Measurements from ENCODE around the gene TRIO.

The TRIO gene

DNA sequence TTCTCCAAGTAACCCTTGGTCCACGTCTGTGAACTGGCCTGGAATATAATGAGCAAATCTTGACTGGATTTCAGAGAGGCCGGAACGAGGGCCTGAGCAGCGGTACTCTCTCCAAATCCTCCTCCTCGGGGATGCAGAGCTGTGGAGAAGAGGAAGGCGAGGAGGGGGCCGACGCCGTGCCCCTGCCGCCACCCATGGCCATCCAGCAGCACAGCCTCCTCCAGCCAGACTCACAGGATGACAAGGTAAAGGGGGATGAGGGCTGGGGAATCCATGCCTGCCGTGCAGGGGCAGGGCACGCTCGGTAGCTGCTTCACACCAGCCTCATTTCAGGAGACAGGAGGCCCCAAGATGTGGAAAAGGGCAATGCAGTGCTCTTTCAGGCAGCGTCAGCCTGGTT lies 319.5 kb downstream of the TRIO start:
- no peaks in the 10 kb centered on the region for H3K4me1 ChIP-seq (ENCODE audit: insufficient read depth, insufficient read length)
- peaks cover 77% of the 10 kb centered on the region for H3K36me3 ChIP-seq (ENCODE audit: insufficient read depth, insufficient read length, low read length)

DNA sequence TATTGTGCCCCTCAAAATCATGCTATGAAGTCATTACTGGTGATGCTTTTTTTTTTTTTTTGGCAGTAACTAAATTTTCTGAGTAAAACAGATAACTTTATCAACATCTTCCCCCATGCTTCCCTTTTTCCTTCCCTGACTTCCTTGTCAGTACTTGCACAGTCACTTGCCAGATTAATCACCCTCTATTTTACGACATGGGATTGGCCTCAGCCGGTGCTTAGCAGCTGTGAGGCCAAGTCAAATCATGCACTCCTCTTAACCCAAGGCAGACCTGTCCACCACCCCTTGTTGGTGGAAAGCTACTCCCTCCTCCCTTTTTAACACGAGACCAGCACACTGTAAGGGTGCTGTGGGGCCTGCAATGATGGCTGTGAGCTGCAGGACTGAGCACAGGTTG lies 320.5 kb downstream of the TRIO start:
- Histone ChIP-seq H3K9ac (ENCODE audit: insufficient read length, low read depth) (no peak overlapping the region), H3K36me3 (ENCODE audit: insufficient read depth, insufficient read length, low read length) (peaks cover 79% of the 10 kb centered on the region), H3K9me3 (ENCODE audit: insufficient read depth, low read length) (no peaks in the 10 kb centered on the region), H3K4me3 (ENCODE audit: insufficient read length, low read depth) (no peak overlapping the region), H3K27me3 (ENCODE audit: insufficient read depth, insufficient read length) (no peaks in the 10 kb centered on the region), H3K4me1 (ENCODE audit: insufficient read depth, insufficient read length) (no peaks in the 10 kb centered on the region)
- TF ChIP-seq ZNF274 (IDR thresholded peaks at IDR 0.05; ENCODE audit: low read depth, low read length) (no peak), YY1 (IDR thresholded peaks at IDR 0.05; ENCODE audit: insufficient read depth, insufficient read length) (no peak), SUZ12 (IDR thresholded peaks at IDR 0.05; ENCODE audit: extremely low read depth, insufficient read depth, insufficient read length) (no peak)
- DNase-seq (ENCODE audit: low read depth, low spot score), result no peak

More for the DNA sequence above, 319.5 kb downstream of the TRIO start:
- Histone ChIP-seq H3K9ac (ENCODE audit: insufficient read length, low read depth) (no peak overlapping the region), H3K9me3 (ENCODE audit: insufficient read depth, low read length) (no peaks in the 10 kb centered on the region), H3K4me3 (ENCODE audit: insufficient read length, low read depth) (no peak overlapping the region), H3K27me3 (ENCODE audit: insufficient read depth, insufficient read length) (no peaks in the 10 kb centered on the region)
- DNase-seq (ENCODE audit: low read depth, low spot score), result no peak
- no peak for TF ChIP-seq SUZ12 (IDR thresholded peaks at IDR 0.05; ENCODE audit: extremely low read depth, insufficient read depth, insufficient read length)
- no peak for TF ChIP-seq YY1 (IDR thresholded peaks at IDR 0.05; ENCODE audit: insufficient read depth, insufficient read length)
- TF ChIP-seq ZNF274 (IDR thresholded peaks at IDR 0.05; ENCODE audit: low read depth, low read length), result no peak

DNA sequence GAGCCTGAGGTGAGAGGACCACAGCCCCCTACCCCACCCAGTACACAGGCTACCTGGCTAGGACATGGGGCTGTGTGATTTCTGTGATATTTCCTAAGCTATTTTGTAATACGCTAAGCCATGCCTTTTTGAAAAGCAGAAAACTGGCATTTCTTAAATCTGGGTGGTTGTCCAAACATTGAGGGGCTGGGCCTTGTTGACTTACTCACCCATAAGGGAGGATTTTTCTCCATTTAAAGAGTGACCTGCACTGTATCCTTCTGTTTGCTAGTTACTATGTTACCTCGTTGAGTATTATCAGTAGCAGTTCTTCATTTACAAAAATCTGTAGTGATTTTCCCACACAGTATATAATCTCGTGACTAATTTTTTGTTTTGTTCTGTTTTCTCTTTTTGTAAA lies 321.0 kb downstream of the TRIO start:
- H3K27me3 ChIP-seq (ENCODE audit: insufficient read depth, insufficient read length), result no peaks in the 10 kb centered on the region
- no peaks in the 10 kb centered on the region for H3K9me3 ChIP-seq (ENCODE audit: insufficient read depth, low read length)
- H3K4me1 ChIP-seq (ENCODE audit: insufficient read depth, insufficient read length), result no peaks in the 10 kb centered on the region
- no peak for TF ChIP-seq ZNF274 (IDR thresholded peaks at IDR 0.05; ENCODE audit: low read depth, low read length)
- no peak for TF ChIP-seq SUZ12 (IDR thresholded peaks at IDR 0.05; ENCODE audit: extremely low read depth, insufficient read depth, insufficient read length)
- no peak for TF ChIP-seq YY1 (IDR thresholded peaks at IDR 0.05; ENCODE audit: insufficient read depth, insufficient read length)
- no peak for DNase-seq (ENCODE audit: low read depth, low spot score)
- H3K36me3 ChIP-seq (ENCODE audit: insufficient read depth, insufficient read length, low read length), result peaks cover 78% of the 10 kb centered on the region
- H3K4me3 ChIP-seq (ENCODE audit: insufficient read length, low read depth), result no peak overlapping the region
- H3K9ac ChIP-seq (ENCODE audit: insufficient read length, low read depth), result no peak overlapping the region

DNA sequence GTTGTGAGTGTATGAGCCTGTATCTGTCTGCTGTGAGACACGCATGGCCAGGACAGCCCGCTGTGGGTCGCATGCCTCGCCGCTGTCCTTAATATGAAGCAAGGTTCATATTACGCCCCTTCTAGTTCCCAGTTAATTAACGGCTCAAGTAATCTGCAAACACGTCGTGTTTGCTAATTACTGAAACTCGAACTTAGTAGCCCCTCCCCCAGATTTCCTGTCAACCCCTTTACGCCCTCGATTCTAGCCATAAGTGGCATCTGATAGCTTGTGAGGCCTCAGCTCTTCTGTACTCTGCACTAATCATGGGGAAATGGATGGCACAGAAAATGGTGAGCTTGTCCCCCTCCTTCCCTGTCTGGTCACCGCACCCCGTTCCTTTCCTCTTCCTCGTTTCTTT lies 321.5 kb downstream of the TRIO start:
- Histone ChIP-seq H3K9ac (ENCODE audit: insufficient read length, low read depth) (no peak overlapping the region), H3K36me3 (ENCODE audit: insufficient read depth, insufficient read length, low read length) (peaks cover 79% of the 10 kb centered on the region), H3K4me3 (ENCODE audit: insufficient read length, low read depth) (no peak overlapping the region), H3K9me3 (ENCODE audit: insufficient read depth, low read length) (no peaks in the 10 kb centered on the region), H3K4me1 (ENCODE audit: insufficient read depth, insufficient read length) (no peaks in the 10 kb centered on the region), H3K27me3 (ENCODE audit: insufficient read depth, insufficient read length) (no peaks in the 10 kb centered on the region)
- TF ChIP-seq YY1 (IDR thresholded peaks at IDR 0.05; ENCODE audit: insufficient read depth, insufficient read length) (no peak), ZNF274 (IDR thresholded peaks at IDR 0.05; ENCODE audit: low read depth, low read length) (no peak), SUZ12 (IDR thresholded peaks at IDR 0.05; ENCODE audit: extremely low read depth, insufficient read depth, insufficient read length) (no peak)
- no peak for DNase-seq (ENCODE audit: low read depth, low spot score)

DNA sequence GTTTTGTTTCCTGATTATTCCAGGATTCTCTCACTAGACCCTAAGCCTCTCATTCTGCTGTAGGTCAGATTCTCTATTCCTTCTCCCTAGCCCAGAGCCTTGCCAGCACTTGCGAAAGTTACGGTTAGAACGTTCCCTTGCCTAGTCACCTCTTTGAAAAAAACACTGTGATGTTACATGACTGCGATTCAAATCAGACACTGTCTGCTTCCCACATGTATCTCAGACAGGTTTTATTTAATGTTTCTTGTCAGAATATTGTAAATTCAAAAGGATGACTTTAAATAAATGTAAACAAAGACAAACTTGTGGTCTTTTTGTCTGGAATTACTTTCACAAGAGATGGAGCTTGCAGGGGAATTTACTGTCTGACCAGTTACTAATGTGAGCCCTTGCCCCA lies 322.0 kb downstream of the TRIO start:
- DNase-seq (ENCODE audit: low read depth, low spot score), result no peak
- Histone ChIP-seq H3K9ac (ENCODE audit: insufficient read length, low read depth) (no peak overlapping the region), H3K4me1 (ENCODE audit: insufficient read depth, insufficient read length) (no peaks in the 10 kb centered on the region), H3K9me3 (ENCODE audit: insufficient read depth, low read length) (no peaks in the 10 kb centered on the region), H3K27me3 (ENCODE audit: insufficient read depth, insufficient read length) (no peaks in the 10 kb centered on the region), H3K4me3 (ENCODE audit: insufficient read length, low read depth) (no peak overlapping the region), H3K36me3 (ENCODE audit: insufficient read depth, insufficient read length, low read length) (peaks cover 79% of the 10 kb centered on the region)
- TF ChIP-seq ZNF274 (IDR thresholded peaks at IDR 0.05; ENCODE audit: low read depth, low read length), result no peak
- TF ChIP-seq YY1 (IDR thresholded peaks at IDR 0.05; ENCODE audit: insufficient read depth, insufficient read length), result no peak
- no peak for TF ChIP-seq SUZ12 (IDR thresholded peaks at IDR 0.05; ENCODE audit: extremely low read depth, insufficient read depth, insufficient read length)

DNA sequence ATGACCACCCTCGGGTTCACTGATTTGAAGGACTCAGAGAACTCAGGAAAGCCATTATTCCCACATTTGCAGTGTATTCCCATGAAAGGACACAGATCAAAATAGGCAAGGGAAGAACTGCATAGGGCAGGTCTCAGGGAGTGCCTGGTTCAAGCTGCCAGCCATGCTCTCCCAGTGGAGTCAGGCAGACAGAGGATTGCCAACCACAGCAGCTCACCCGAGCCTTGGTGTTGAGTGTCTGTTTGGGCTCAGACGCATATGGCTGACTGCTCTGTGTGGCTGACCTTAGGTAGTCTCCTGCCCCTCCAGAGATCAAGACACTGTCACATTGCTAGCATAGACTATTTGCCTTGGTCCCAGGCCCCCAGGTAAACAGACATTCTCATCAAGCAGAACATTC lies 322.6 kb downstream of the TRIO start:
- Histone ChIP-seq H3K4me1 (ENCODE audit: insufficient read depth, insufficient read length) (no peaks in the 10 kb centered on the region), H3K9me3 (ENCODE audit: insufficient read depth, low read length) (no peaks in the 10 kb centered on the region), H3K9ac (ENCODE audit: insufficient read length, low read depth) (no peak overlapping the region), H3K36me3 (ENCODE audit: insufficient read depth, insufficient read length, low read length) (peaks cover 73% of the 10 kb centered on the region), H3K4me3 (ENCODE audit: insufficient read length, low read depth) (no peak overlapping the region), H3K27me3 (ENCODE audit: insufficient read depth, insufficient read length) (no peaks in the 10 kb centered on the region)
- DNase-seq (ENCODE audit: low read depth, low spot score), result no peak
- TF ChIP-seq ZNF274 (IDR thresholded peaks at IDR 0.05; ENCODE audit: low read depth, low read length) (no peak), SUZ12 (IDR thresholded peaks at IDR 0.05; ENCODE audit: extremely low read depth, insufficient read depth, insufficient read length) (no peak), YY1 (IDR thresholded peaks at IDR 0.05; ENCODE audit: insufficient read depth, insufficient read length) (no peak)

DNA sequence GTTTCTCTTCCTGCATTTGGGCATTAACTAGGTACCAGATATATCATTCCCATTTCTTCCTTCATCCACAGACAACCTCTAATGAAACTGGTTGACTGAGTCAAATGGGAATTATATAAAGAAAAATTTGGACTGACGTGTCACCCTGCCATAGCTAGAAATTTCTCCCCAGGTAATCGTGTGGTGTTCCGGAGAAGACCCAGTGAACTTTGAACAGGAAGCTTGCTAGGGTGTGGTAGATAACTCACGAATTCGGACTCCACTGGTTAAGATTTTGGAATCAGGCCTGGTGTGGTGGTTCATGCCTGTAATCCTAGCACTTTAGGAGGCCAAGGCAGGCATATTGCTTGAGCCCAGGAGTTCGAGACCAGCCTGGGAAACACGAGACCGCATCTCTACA lies 324.1 kb downstream of the TRIO start:
- Histone ChIP-seq H3K4me3 (ENCODE audit: insufficient read length, low read depth) (no peak overlapping the region), H3K4me1 (ENCODE audit: insufficient read depth, insufficient read length) (no peaks in the 10 kb centered on the region), H3K9ac (ENCODE audit: insufficient read length, low read depth) (no peak overlapping the region), H3K36me3 (ENCODE audit: insufficient read depth, insufficient read length, low read length) (peaks cover 73% of the 10 kb centered on the region), H3K9me3 (ENCODE audit: insufficient read depth, low read length) (no peaks in the 10 kb centered on the region), H3K27me3 (ENCODE audit: insufficient read depth, insufficient read length) (no peaks in the 10 kb centered on the region)
- TF ChIP-seq SUZ12 (IDR thresholded peaks at IDR 0.05; ENCODE audit: extremely low read depth, insufficient read depth, insufficient read length) (no peak), YY1 (IDR thresholded peaks at IDR 0.05; ENCODE audit: insufficient read depth, insufficient read length) (no peak), ZNF274 (IDR thresholded peaks at IDR 0.05; ENCODE audit: low read depth, low read length) (no peak)
- no peak for DNase-seq (ENCODE audit: low read depth, low spot score)

DNA sequence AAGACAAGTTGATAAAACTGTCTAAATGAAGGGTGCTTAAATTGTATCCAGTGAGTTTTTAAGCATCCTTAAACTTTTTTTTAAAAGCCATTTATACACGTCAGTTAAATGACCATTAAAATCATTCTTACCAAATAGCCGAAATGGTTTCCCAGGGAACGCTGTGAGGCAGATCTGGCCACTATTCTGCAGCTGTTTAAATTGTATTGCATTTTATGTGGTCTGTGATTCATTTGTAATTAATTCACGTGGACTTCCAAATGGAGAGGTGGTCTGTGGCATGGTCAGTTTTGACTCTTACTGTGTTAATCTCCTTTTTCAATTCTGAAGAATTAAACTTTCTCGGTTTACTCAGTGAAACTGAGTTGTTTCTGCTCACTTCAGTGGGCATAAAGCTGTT lies 324.7 kb downstream of the TRIO start:
- no peak for DNase-seq (ENCODE audit: low read depth, low spot score)
- no peaks in the 10 kb centered on the region for H3K27me3 ChIP-seq (ENCODE audit: insufficient read depth, insufficient read length)
- H3K36me3 ChIP-seq (ENCODE audit: insufficient read depth, insufficient read length, low read length), result peaks cover 72% of the 10 kb centered on the region
- no peaks in the 10 kb centered on the region for H3K4me1 ChIP-seq (ENCODE audit: insufficient read depth, insufficient read length)
- TF ChIP-seq ZNF274 (IDR thresholded peaks at IDR 0.05; ENCODE audit: low read depth, low read length), result no peak
- no peak for TF ChIP-seq YY1 (IDR thresholded peaks at IDR 0.05; ENCODE audit: insufficient read depth, insufficient read length)
- no peak for TF ChIP-seq SUZ12 (IDR thresholded peaks at IDR 0.05; ENCODE audit: extremely low read depth, insufficient read depth, insufficient read length)
- H3K9me3 ChIP-seq (ENCODE audit: insufficient read depth, low read length), result no peaks in the 10 kb centered on the region
- no peak overlapping the region for H3K4me3 ChIP-seq (ENCODE audit: insufficient read length, low read depth)
- H3K9ac ChIP-seq (ENCODE audit: insufficient read length, low read depth), result no peak overlapping the region
